ENCODE data around the gene TBATA. TPM values are rescaled to one million over a fixed set of nuclear protein-coding genes. Genes with fewer than 3 reads are reported as not detected.

TBATA gene
- total and polyA plus RNA-seq, 2 of the 8 experiments (the other 6 are each of a cell fraction or from before 2014, with no cell fraction given), result not detected

DNA sequence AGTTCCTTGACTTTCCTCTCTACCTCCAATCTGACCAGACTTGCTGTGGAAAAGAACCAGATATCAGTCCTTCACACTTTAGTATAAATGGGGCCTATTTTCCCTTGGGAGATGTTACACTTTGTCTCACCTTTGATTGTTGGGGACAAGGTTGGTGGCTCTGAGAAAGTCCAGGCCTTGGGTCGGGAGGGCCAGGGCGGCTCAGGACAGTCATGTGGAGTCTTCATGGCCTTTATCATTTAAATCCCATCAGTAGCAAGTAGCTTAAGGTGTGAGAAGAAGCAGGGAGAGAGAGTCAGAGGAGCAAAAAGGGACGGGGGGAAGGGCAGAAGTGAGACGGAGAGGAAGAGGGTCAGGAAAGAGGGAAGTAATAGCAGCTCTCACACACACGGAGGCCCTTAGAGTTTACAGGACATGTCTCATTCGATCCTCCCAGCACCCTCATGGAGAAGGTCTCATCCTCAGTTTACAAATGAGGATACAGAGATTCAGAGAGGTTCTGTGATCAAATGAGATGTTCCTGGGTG is 40.5 kb downstream of the TBATA start:
- peaks cover 0 to 2% of the 10 kb centered on the region in 2 experiments for H4K20me1 ChIP-seq (replicated peaks in 1 of 2; ENCODE audit: control insufficient read depth in 1 of 2, insufficient read depth in 2 of 2, low read length in 2 of 2)
- no peak overlapping the region for H3K14ac ChIP-seq (ENCODE audit: insufficient read length)
- no peak overlapping the region for H2BK120ac ChIP-seq (replicated peaks; ENCODE audit: low read depth, low read length)
- FAIRE-seq (no peak), DNase-seq (ENCODE audit: low read depth in 1 of 2, low spot score in 2 of 2) (no peak)
- no peak overlapping the region for H3K56ac ChIP-seq (replicated peaks; ENCODE audit: insufficient read length, low read depth, low read length)
- CTCF ChIA-PET (ENCODE audit: partially characterized antibody), result interaction anchor here (0.6 to 2.4 kb wide), 4 partner anchors 10 to 659 kb away, joined by 3 to 8 read pairs (median 6); no protein-coding TSS in a partner anchor
- no peak overlapping the region for H2BK12ac ChIP-seq (ENCODE audit: low read depth, low read length)
- no peak overlapping the region for H2BK5ac ChIP-seq (ENCODE audit: low read depth, low read length)
- no peak overlapping the region for H3K4me2 ChIP-seq (ENCODE audit: insufficient read depth in 1 of 2, low read depth in 2 of 2, low read length in 2 of 2)
- no peak overlapping the region for H2BK20ac ChIP-seq (ENCODE audit: low read length)
- no peak overlapping the region for H2AK5ac ChIP-seq (ENCODE audit: low read depth, low read length)
- no peak overlapping the region for H3K27ac ChIP-seq (ENCODE audit: low read depth, low read length)
- no peak overlapping the region for H3K4me3 ChIP-seq (ENCODE audit: extremely low read depth in 1 of 4, insufficient read depth in 2 of 4, low read depth in 3 of 4, low read length in 4 of 4)
- no peaks in the 10 kb centered on the region for H3K79me1 ChIP-seq (ENCODE audit: low read depth, low read length)
- no peaks in the 10 kb centered on the region for H3K27me3 ChIP-seq (replicated peaks in 1 of 4; ENCODE audit: control insufficient read depth in 3 of 4, extremely low read depth in 1 of 4, insufficient read depth in 3 of 4, low read length in 3 of 4)
- no peak overlapping the region for H4K91ac ChIP-seq (replicated peaks; ENCODE audit: insufficient read length, low read length)
- no peaks in the 10 kb centered on the region for H3K9me3 ChIP-seq (ENCODE audit: insufficient read depth in 2 of 2, low read depth in 1 of 2, low read length in 1 of 2)
- H3K4ac ChIP-seq (replicated peaks; ENCODE audit: insufficient read length, low read depth, low read length), result no peak overlapping the region
- no peak overlapping the region for H3K9ac ChIP-seq (replicated peaks in 1 of 4; ENCODE audit: extremely low read depth in 1 of 4, low read depth in 3 of 4, low read length in 3 of 4)
- H3K23me2 ChIP-seq (ENCODE audit: low read depth, low read length), result no peaks in the 10 kb centered on the region
- no peak overlapping the region for H4K5ac ChIP-seq (ENCODE audit: insufficient read length, low read depth, low read length)
- TF ChIP-seq JUND (IDR thresholded peaks at IDR 0.05; ENCODE audit: low read length) (no peak), TBP (IDR thresholded peaks at IDR 0.05; ENCODE audit: low read depth, low read length) (no peak), EGR1 (IDR thresholded peaks at IDR 0.05; ENCODE audit: borderline replicate concordance, low read depth, low read length) (no peak), POLR2AphosphoS5 (IDR thresholded peaks at IDR 0.05; ENCODE audit: low read depth, low read length) (no peak), EZH2 (IDR thresholded peaks at IDR 0.05; ENCODE audit: low read depth, low read length, severe bottlenecking) (no peak), CEBPB (IDR thresholded peaks at IDR 0.05; ENCODE audit: low read depth, low read length) (no peak), RAD21 (IDR thresholded peaks at IDR 0.05 in 1 of 2, conservative IDR thresholded peaks at IDR 0.05 in 1 of 2; ENCODE audit: low read depth in 2 of 2, low read length in 2 of 2) (no peak), RXRA (IDR thresholded peaks at IDR 0.05; ENCODE audit: insufficient read depth, low read depth, low read length) (no peak), CTBP2 (IDR thresholded peaks at IDR 0.05; ENCODE audit: borderline replicate concordance, insufficient read depth, insufficient read length, low read length) (no peak), RBBP5 (IDR thresholded peaks at IDR 0.05; ENCODE audit: borderline replicate concordance, low read depth, low read length) (no peak)
- no peaks in the 10 kb centered on the region for H3K4me1 ChIP-seq (replicated peaks in 1 of 4; ENCODE audit: control insufficient read depth in 3 of 4, insufficient read depth in 4 of 4, low read length in 3 of 4)
- H3K79me2 ChIP-seq (ENCODE audit: control insufficient read depth in 1 of 2, insufficient read depth in 2 of 2, low read length in 2 of 2), result no peaks in the 10 kb centered on the region
- H4K8ac ChIP-seq (ENCODE audit: extremely low read depth, insufficient read depth, low read length), result no peak overlapping the region
- POLR2A ChIA-PET (ENCODE audit: partially characterized antibody), result no interaction called here
- WGBS, 2 experiments (ENCODE audit: extremely low coverage in 1 of 2, insufficient coverage in 1 of 2, insufficient read length in 1 of 2, insufficient replicate concordance in 2 of 2, low coverage in 1 of 2, low lambda C conversion rate in 2 of 2, missing lambda C conversion rate in 1 of 2), result 69% methylated on average over 6 of the region's 6 CpGs; no CpG with 5 or more reads in 1 of the 2 experiments
- H3K18ac ChIP-seq (ENCODE audit: extremely low read depth, low read length), result no peak overlapping the region
- H2BK15ac ChIP-seq (ENCODE audit: low read length), result no peak overlapping the region
- H2AFZ ChIP-seq (ENCODE audit: low read length), result no peak overlapping the region
- no peak overlapping the region for H3K23ac ChIP-seq (ENCODE audit: insufficient read length)
- H3K36me3 ChIP-seq (ENCODE audit: control insufficient read depth in 2 of 4, insufficient read depth in 4 of 4, low read length in 3 of 4), result no peaks in the 10 kb centered on the region; a peak in 1 of 8 replicates

Data from H1 (cell line).